Measurements from ENCODE around the gene ETV1. TPM values are rescaled to one million over a fixed set of nuclear protein-coding genes. Genes with fewer than 3 reads are reported as not detected.

The ETV1 gene
- 20.8 and 25.9 TPM in 2 replicates for total RNA-seq

GRCh38 chr7:13989126-13989948 lies at the start of gene ETV1:
ETV1 (minus strand) TSS chr7:13989666; CDS start chr7:13989052, 614 bp downstream.

